WI38 (cell line): ENCODE results near the gene PRDM16.

Source experiments
- H3K4me3 ChIP-seq: 2 replicates; pipeline ENCODE4 v1.5.1; 2011; ENCODE audit warnings: low read depth, mild to moderate bottlenecking, control low read depth, low read length
- CTCF ChIP-seq: IDR thresholded peaks from 2 replicates; pipeline ENCODE4 v1.5.1; 2012; ENCODE audit warnings: low read depth, mild to moderate bottlenecking, control low read depth, low read length

PRDM16 gene

DNA sequence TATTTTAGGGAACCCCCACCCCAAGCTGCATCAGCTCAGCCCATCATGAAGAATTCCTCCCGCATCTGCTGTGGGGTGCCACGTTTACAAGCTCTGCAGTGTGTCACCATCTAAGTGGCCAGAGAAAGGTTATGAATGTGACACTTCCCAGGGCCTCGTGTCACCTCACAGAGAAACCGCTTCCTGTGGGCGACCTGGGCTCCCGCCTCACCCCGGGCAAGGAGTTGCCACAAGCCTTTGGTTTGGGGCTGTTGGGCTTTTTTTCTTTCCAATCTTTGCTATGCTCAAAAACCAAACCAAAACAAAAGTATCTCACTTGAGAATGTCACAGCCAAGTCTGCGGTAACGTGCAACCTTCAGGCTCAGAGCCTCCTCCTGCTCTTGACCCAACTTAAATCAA is 303.3 kb downstream of the PRDM16 start:
- H3K4me3 ChIP-seq, result no peak overlapping the region
- no peak for TF ChIP-seq CTCF

- no peak overlapping the region for H3K4me3 ChIP-seq
- TF ChIP-seq CTCF, result no peak
Observed at GRCh38 chr1:3373175-3373574, 304.2 kb downstream of the PRDM16 start.

DNA sequence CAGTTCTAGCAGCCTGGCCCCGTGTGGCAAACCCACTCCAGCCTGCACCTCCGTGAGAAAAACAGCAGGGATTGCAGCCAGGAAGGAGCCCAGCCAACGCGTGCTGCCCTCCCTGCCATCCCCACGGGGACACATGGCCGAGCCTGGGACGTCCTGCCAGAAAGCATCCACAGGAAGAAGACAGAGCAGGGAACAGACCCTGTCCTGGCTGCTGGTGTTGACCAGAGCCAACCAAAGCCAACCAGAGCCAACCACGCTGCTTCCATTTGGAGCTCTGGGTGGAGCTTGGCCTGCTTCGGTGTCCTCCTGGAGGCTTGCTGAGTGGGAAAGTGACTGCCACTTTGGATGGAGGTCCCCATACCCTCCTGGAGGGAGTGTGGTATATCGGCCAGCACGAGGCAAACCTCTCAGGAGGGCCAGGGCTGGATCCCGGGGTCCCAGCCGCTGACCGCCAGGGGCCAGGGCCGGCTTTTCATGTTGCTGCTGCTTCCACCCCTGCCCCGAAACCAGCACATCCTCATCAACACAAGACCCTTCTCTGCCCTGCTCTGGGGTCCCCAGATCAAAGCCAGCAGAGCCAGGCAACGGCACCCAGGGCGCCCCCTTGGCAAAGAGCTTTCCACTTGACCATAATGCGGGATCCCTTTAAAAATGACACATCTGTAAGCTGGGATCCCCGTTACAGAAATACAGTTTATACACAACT is 304.9 kb downstream of the PRDM16 start:
- no peak overlapping the region for H3K4me3 ChIP-seq
- no peak for TF ChIP-seq CTCF

GRCh38 chr1:3375245-3375644 is 306.2 kb downstream of the PRDM16 start:
- no peak for TF ChIP-seq CTCF
- H3K4me3 ChIP-seq, result no peak overlapping the region

- no peak overlapping the region for H3K4me3 ChIP-seq
- no peak for TF ChIP-seq CTCF
Observed at GRCh38 chr1:3377166-3377565, 308.2 kb downstream of the PRDM16 start.

DNA sequence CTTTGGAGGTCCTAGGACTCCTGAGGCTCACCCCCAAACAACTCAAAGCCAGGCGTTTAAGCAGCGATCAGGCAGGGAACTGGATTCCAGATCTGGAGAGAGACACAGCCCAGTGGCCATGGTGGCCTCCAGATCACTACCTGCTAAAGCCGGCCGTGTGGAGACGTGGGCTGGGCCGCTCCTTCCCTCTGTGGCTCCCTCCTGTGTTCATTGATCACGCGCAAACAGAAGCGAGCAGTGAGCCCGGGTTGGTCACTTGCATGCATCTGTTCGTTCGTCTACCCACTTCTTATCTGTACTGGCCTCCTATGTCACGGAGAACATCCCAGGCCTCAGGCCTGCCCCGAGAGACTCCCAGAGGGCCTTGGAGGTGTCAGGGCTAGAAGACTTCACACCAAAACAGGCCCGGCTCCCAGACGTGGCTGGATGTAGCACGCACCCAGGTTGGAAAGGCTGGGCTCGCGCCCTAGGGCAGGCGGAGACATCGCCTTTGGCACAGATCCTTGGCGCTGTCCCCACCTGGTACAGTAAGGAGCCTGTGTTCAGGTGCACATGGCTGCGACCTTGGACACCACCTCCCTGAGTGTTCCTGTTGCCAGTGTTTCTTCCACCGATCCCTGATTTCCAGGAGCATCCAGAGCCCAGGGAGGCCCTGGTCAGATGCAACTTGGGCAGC is 308.7 kb downstream of the PRDM16 start:
- TF ChIP-seq CTCF, result no peak
- no peak overlapping the region for H3K4me3 ChIP-seq

- TF ChIP-seq CTCF, result no peak
- H3K4me3 ChIP-seq, result no peak overlapping the region
Observed at GRCh38 chr1:3378411-3379208, 309.6 kb downstream of the PRDM16 start.
